Fibroblast of lung (primary cell): ENCODE data around the gene DIP2C.

Source experiments
- CTCF ChIP-seq, 2 donors: IDR thresholded peaks in 1 of 2; conservative IDR thresholded peaks in 1 of 2; 1 replicate in 1 of 2; 2 replicates in 1 of 2; pipeline ENCODE4 v1.5.1; 2011 to 2012; ENCODE audit warnings: low read length in 2 of 2, control low read depth in 1 of 2, inconsistent platforms in 1 of 2, low read depth in 1 of 2, mild to moderate bottlenecking in 1 of 2
- EZH2 ChIP-seq: IDR thresholded peaks from 2 replicates; pipeline ENCODE4 v1.5.1; 2012; ENCODE audit warnings: low read length, control low read depth, mild to moderate bottlenecking; ENCODE audit errors: missing control alignments

- TF ChIP-seq CTCF (conservative IDR thresholded peaks at IDR 0.05 in 1 of 2, IDR thresholded peaks at IDR 0.05 in 1 of 2; ENCODE audit: low read depth in 1 of 2, low read length in 2 of 2) (no peak), EZH2 (no peak)
Measured at GRCh38 chr10:422241-422640, 267.2 kb downstream of the DIP2C start.
